Measurements from ENCODE around the gene DLK2.

DLK2 gene

GRCh38 chr6:43452896-43453295 is 2.5 kb downstream of the DLK2 start:
- no peak for DNase-seq (ENCODE audit: low read depth)

- no peak for DNase-seq (ENCODE audit: low read depth)
Measured at GRCh38 chr6:43451939-43452338, 3.4 kb downstream of the DLK2 start.

- no peak for DNase-seq (ENCODE audit: low read depth)
Measured at GRCh38 chr6:43451348-43451747, 4.0 kb downstream of the DLK2 start.

- no peak for DNase-seq (ENCODE audit: low read depth)
Measured at GRCh38 chr6:43450699-43451131, 4.6 kb downstream of the DLK2 start.

- DNase-seq (ENCODE audit: low read depth) = no peak
Measured at GRCh38 chr6:43448916-43449315, 6.4 kb downstream of the DLK2 start.

- no peak for DNase-seq (ENCODE audit: low read depth)
Measured at GRCh38 chr6:43447604-43448003, 7.7 kb downstream of the DLK2 start.

DNA sequence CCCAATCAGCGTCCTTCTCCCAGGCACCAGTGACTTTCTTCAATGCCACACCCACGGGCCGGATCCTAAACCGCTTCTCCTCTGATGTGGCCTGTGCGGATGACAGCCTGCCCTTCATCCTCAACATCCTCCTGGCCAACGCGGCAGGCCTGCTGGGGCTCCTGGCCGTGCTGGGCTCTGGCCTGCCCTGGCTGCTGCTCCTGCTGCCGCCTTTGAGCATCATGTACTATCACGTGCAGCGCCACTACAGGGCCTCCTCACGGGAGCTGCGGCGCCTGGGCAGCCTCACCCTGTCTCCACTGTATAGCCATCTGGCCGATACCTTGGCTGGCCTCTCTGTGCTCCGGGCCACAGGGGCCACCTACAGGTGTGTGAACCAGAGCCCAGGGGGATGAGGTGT is 9.8 kb downstream of the DLK2 start:
- DNase-seq (ENCODE audit: low read depth) = no peak

GRCh38 chr6:43444582-43444981 is 10.8 kb downstream of the DLK2 start:
- DNase-seq (ENCODE audit: low read depth) = no peak

DNA sequence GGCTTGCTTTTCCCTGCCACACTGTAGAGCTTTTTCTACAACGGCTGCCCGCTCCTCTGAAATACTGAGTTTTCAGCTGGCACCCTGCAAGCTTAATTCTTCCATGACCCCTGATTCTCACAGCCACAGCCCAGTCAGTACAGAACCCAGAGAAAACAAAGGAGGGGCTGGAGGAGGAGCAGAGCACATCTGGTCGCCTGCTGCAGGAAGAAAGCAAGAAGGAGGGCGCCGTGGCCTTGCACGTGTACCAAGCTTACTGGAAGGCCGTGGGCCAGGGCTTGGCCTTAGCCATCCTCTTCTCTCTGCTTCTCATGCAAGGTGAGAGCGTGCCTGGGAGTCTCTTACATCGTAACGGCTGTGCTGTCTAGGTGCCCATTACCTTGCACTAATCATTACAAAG is 11.3 kb downstream of the DLK2 start:
- no peak for DNase-seq (ENCODE audit: low read depth)

- no peak for DNase-seq (ENCODE audit: low read depth)
Measured at GRCh38 chr6:43442935-43443334, 12.4 kb downstream of the DLK2 start.

DNA sequence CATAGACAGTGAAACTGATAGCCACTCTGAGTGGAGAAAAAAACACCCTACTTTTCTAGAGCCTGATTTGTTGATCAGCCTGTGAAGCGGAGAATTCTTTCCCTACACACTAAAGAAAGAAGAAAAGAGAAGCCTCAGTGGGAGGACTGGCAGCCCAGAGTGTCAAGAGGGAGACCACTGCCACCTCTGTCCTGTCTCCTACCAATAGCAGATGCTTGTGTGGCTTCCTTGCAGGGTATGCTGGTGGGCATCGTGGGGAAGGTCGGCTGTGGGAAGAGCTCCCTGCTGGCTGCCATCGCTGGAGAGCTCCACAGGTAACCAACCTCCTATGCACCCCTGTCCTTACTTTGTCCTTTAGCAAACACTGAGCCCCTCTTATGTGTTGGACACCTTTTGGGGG is 17.6 kb downstream of the DLK2 start:
- no peak for DNase-seq (ENCODE audit: low read depth)

DNA sequence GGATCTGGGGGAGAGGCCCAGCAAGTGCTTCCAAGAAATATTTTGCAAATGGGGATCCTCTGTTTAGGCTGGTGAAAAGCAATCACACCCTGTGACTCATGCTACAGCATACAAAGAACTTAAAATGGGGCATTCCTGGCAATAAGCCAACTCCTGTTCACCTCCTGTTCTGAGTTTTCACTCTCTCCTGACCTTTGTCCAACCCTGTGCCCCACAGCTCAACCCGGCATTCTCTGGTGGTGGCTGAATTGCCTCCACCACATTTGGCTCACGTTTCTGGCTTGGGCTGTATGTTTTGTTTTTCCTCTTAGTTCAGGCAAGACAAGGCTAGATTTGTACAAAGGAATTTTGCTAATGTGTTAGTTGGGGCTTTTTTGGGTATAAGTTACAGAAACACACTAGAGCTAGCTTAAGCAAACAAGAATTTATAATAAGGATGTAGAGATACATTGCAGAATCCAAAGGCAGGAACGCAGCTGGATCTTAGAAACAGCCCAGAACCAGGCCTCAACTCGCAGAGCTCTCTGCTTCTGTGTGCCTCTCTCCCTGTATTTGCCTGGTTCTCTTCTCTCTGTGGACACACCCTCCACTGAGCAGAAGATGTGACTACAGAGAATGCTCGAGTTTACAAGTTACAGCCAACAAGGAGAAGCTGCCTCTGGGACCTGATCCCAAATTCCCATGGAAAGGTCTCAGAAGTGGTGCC is 18.6 kb downstream of the DLK2 start:
- DNase-seq (ENCODE audit: low read depth) = no peak

GRCh38 chr6:43435682-43436437 is 19.5 kb downstream of the DLK2 start:
- no peak for DNase-seq (ENCODE audit: low read depth)

DNA sequence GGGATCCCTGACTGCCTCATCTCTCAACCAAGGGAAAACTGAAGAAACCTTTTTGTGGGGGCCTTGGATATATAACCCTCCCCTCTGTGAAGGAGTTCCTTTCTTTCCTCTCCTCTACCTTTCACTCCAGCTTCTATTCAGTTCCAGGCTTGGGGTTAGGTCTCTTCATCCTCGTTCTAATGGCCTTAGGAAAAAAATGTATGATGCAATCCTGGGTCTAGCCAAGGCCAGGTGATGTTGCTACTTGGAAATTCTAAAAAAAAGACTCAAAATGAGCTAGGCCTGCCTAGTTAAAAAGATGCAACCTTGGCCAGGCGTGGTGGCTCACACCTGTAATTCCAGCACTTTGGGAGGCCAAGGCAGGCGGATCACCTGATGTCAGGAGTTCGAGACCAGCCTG is 20.4 kb downstream of the DLK2 start:
- DNase-seq (ENCODE audit: low read depth) = no peak

DNA sequence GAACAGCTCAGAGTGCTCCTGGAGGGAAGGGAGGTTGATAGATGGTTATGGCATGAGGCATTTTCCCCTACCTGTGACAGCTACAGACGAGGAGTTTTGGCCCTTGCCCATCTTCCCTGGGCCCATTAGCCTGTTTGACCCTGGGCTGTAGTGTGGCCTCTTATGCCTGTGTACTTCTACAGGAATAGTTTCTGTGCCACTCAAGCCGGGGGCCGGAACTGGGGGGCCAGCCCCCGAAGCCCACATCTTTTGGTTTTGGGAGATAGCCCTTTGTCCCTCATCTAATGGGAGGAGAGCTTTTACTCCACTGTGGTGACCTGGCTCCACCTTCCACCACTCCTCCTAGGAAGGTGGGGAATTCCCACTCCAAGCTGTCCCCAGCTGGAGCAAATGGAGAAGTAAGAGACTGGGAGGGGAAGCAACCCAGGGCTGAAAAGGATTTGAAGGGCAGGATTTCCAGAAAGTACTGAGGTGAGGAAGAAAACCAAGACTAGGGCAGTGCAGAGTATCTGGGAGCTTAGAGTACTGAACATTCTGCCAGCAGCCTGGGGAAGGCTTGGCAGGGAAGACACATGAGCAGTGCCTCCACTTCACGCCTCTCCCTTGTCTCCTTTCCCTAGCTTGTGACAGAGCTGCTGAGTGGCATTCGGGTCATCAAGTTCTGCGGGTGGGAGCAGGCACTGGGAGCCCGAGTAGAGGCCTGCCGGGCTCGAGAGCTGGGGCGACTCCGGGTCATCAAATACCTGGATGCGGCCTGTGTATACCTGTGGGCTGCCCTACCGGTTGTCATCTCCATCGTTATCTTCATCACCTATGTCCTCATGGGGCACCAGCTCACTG is 21.1 kb downstream of the DLK2 start:
- no peak for DNase-seq (ENCODE audit: low read depth)

DNA sequence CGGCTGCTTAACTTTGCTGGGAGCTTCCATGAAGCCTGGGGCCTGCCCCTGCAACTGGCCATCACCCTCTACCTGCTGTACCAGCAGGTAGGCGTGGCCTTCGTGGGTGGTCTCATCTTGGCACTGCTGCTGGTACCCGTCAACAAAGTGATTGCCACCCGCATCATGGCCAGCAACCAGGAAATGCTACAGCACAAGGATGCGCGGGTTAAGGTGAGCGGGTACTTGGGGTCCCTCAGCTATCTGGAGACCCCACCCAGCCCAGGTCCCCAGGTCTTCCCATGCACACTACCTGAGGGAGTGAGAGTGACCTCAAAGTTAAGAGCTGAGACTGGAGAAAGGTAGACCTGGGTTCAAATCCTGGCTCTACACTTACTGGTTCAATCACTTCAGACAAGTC is 22.2 kb downstream of the DLK2 start:
- DNase-seq (ENCODE audit: low read depth) = no peak

DNA sequence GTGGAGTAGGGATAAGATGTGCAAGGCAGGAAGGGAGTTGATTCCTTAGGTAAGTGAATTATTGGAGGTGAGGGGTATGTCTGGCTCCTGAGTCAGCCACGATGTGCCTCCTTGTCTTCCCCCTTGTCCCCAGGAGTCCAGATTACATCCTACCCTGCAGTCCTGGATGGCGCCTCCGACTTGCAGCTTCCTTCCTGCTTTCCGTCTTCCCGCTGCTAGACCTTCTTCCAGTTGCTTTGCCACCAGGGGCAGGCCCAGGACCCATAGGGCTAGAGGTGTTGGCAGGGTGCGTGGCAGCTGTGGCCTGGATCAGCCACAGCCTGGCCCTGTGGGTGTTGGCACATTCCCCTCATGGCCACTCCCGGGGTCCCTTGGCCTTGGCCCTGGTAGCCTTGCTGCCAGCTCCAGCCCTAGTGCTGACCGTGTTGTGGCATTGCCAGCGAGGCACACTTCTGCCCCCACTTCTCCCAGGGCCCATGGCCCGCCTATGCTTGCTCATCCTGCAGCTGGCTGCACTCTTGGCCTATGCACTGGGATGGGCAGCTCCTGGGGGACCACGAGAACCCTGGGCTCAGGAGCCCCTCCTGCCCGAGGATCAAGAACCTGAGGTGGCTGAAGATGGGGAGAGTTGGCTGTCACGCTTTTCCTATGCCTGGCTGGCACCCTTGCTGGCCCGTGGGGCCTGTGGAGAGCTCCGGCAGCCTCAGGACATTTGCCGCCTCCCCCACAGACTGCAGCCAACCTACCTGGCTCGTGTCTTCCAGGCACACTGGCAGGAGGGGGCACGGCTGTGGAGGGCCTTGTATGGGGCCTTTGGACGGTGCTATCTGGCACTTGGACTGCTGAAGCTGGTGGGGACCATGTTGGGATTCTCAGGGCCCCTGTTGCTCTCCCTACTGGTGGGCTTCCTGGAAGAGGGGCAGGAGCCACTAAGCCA is 23.1 kb downstream of the DLK2 start:
- no peak for DNase-seq (ENCODE audit: low read depth)

DNA sequence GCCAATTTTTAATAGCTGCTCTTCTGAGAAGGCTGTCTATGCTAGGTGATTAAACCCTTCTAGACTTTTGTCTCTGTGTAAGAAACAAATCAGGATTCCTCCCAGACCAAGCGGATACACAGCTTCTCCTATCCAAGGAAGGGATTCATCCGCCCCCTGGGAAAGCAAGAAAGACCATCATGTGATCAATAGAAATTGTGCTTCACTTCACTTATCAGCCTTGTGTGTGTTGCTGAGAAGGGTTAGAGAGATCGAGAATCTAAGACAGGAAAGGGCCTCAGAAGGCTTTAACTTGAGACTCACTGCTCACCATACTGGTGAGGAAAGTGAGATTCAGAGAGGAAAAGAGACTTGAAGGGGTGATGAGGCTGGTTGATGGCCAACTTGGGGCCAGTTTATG is 26.5 kb downstream of the DLK2 start:
- DNase-seq (ENCODE audit: low read depth) = no peak

GRCh38 chr6:43428112-43428570 is 27.2 kb downstream of the DLK2 start:
- no peak for DNase-seq (ENCODE audit: low read depth)

GRCh38 chr6:43427406-43428111 is 27.8 kb downstream of the DLK2 start, which contains the start of gene ABCC10:
Gene ABCC10 (plus strand): TSS chr6:43427541. CDS start chr6:43427979, 438 bp downstream.
- DNase-seq (ENCODE audit: low read depth) = peak; percentile 94

GRCh38 chr6:43426928-43427405 is 28.4 kb downstream of the DLK2 start:
- DNase-seq (ENCODE audit: low read depth) = no peak
